G401.6 (cell line): ENCODE results near the gene THBD.

Experiments used
- FAIRE-seq: peaks from 2 replicates; lab custom pipeline; 2012; peaks lifted over from hg19 to GRCh38; lab: Jason Lieb, UNC

Gene THBD

GRCh38 chr20:23009636-23010035 is 39.8 kb downstream of the THBD start:
- no peak for FAIRE-seq

- no peak for FAIRE-seq
Observed at GRCh38 chr20:23008667-23009066, 40.8 kb downstream of the THBD start.

- FAIRE-seq, result no peak
Observed at GRCh38 chr20:23007886-23008655, 41.4 kb downstream of the THBD start.

- no peak for FAIRE-seq
Observed at GRCh38 chr20:23007462-23007861, 42.0 kb downstream of the THBD start.

GRCh38 chr20:23005776-23006175 is 43.7 kb downstream of the THBD start:
- no peak for FAIRE-seq

GRCh38 chr20:23003881-23004460 is 45.5 kb downstream of the THBD start:
- FAIRE-seq, result no peak

GRCh38 chr20:23003077-23003635 is 46.3 kb downstream of the THBD start:
- FAIRE-seq, result no peak

- no peak for FAIRE-seq
Observed at GRCh38 chr20:23002276-23002675, 47.2 kb downstream of the THBD start.

GRCh38 chr20:23000232-23000947 is 49.1 kb downstream of the THBD start:
- FAIRE-seq, result no peak

- no peak for FAIRE-seq
Observed at GRCh38 chr20:22999756-23000155, 49.7 kb downstream of the THBD start.

GRCh38 chr20:22998476-22998875 is 51.0 kb downstream of the THBD start:
- FAIRE-seq, result no peak

GRCh38 chr20:22995923-22996322 is 53.5 kb downstream of the THBD start:
- FAIRE-seq, result no peak
